GM23338 (cell line): ENCODE results near the gene METTL6.

Source experiments
- CREB1 ChIP-seq: fragments of 250-450 bp; sonication (Bioruptor Pico); IDR thresholded peaks from 2 replicates; pipeline ENCODE4 v1.5.0; 2020; ENCODE audit warnings: low read depth, mild to moderate bottlenecking, moderate library complexity
- EZH2 ChIP-seq: fragments of 200-600 bp; sonication (generic); IDR thresholded peaks from one replicate; pipeline ENCODE4 v1.8.0; 2017; ENCODE audit warnings: antibody characterized with exemption, mild to moderate bottlenecking, low read depth; ENCODE audit not compliant: unreplicated experiment
- EZH2phosphoT487 ChIP-seq: fragments of 200-600 bp; sonication (generic); IDR thresholded peaks from one replicate; pipeline ENCODE4 v1.8.1; 2018; ENCODE audit warnings: antibody characterized with exemption; ENCODE audit not compliant: unreplicated experiment
- JUNB ChIP-seq: IDR thresholded peaks from one replicate; pipeline ENCODE4 v1.6.1; 2016; ENCODE audit warnings: antibody characterized with exemption; ENCODE audit not compliant: unreplicated experiment
- NANOG ChIP-seq: IDR thresholded peaks from 2 replicates; pipeline ENCODE4 v1.6.1; 2016; ENCODE audit warnings: antibody characterized with exemption, borderline replicate concordance
- POLR2AphosphoS5 ChIP-seq: IDR thresholded peaks from 2 replicates; pipeline ENCODE4 v1.6.1; 2016; ENCODE audit warnings: antibody characterized with exemption, low read depth
- STAT1 ChIP-seq: IDR thresholded peaks from one replicate; pipeline ENCODE4 v1.6.1; 2016; ENCODE audit warnings: antibody characterized with exemption; ENCODE audit not compliant: unreplicated experiment
- ZNF114 ChIP-seq: fragments of 250-450 bp; sonication (Bioruptor Pico); IDR thresholded peaks from 2 replicates; pipeline ENCODE4 v1.5.0; 2020; ENCODE audit warnings: mild to moderate bottlenecking, moderate library complexity
- ZNF331 ChIP-seq: fragments of 250-450 bp; sonication (Bioruptor Pico); IDR thresholded peaks from 2 replicates; pipeline ENCODE4 v1.5.0; 2020; ENCODE audit warnings: low read depth, mild to moderate bottlenecking, moderate library complexity
- TF ChIP-seq, protein P1 (sequence below), 2 experiments: fragments of 200-600 bp in 1 of 2; sonication (generic) in 1 of 2; conservative IDR thresholded peaks; 2 replicates each; pipeline versions ENCODE4 v1.5.1 to v1.6.1; 2016 to 2017; ENCODE audit warnings: antibody characterized with exemption in 2 of 2, low read depth in 2 of 2, mild to moderate bottlenecking in 2 of 2, moderate library complexity in 1 of 2
- TF ChIP-seq, protein P2 (sequence below): IDR thresholded peaks from one replicate; pipeline ENCODE4 v1.6.1; 2018; ENCODE audit warnings: antibody characterized with exemption; ENCODE audit not compliant: unreplicated experiment
- TF ChIP-seq, protein P3 (sequence below): IDR thresholded peaks from 2 replicates; pipeline ENCODE4 v1.6.1; 2016; ENCODE audit warnings: antibody characterized with exemption

DNA sequence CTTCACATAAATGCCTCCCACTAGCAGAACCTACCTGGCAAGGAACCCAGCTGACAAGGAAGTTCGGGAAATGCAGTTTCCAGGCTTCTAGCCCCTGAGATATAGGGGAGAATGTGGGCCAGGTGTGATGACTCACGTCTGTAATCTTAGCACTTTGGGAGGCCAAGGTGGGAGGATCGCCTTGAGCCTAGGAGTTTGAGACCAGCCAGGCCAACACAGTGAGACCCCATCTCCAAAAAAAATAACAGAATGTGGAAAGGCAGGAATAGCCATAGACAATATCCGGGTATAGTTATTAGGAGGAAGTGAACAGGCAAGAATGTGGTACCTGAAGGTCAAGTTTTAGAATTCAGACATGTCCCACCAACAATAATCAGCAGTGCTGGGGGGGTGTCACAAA is 54.4 kb downstream of the METTL6 start:
- TF ChIP-seq, protein P1, sequence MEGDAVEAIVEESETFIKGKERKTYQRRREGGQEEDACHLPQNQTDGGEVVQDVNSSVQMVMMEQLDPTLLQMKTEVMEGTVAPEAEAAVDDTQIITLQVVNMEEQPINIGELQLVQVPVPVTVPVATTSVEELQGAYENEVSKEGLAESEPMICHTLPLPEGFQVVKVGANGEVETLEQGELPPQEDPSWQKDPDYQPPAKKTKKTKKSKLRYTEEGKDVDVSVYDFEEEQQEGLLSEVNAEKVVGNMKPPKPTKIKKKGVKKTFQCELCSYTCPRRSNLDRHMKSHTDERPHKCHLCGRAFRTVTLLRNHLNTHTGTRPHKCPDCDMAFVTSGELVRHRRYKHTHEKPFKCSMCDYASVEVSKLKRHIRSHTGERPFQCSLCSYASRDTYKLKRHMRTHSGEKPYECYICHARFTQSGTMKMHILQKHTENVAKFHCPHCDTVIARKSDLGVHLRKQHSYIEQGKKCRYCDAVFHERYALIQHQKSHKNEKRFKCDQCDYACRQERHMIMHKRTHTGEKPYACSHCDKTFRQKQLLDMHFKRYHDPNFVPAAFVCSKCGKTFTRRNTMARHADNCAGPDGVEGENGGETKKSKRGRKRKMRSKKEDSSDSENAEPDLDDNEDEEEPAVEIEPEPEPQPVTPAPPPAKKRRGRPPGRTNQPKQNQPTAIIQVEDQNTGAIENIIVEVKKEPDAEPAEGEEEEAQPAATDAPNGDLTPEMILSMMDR (conservative IDR thresholded peaks at IDR 0.05; ENCODE audit: low read depth in 2 of 2) = no peak
- no peak for TF ChIP-seq STAT1
- no peak for TF ChIP-seq NANOG
- no peak for TF ChIP-seq POLR2AphosphoS5
- TF ChIP-seq, protein P2, sequence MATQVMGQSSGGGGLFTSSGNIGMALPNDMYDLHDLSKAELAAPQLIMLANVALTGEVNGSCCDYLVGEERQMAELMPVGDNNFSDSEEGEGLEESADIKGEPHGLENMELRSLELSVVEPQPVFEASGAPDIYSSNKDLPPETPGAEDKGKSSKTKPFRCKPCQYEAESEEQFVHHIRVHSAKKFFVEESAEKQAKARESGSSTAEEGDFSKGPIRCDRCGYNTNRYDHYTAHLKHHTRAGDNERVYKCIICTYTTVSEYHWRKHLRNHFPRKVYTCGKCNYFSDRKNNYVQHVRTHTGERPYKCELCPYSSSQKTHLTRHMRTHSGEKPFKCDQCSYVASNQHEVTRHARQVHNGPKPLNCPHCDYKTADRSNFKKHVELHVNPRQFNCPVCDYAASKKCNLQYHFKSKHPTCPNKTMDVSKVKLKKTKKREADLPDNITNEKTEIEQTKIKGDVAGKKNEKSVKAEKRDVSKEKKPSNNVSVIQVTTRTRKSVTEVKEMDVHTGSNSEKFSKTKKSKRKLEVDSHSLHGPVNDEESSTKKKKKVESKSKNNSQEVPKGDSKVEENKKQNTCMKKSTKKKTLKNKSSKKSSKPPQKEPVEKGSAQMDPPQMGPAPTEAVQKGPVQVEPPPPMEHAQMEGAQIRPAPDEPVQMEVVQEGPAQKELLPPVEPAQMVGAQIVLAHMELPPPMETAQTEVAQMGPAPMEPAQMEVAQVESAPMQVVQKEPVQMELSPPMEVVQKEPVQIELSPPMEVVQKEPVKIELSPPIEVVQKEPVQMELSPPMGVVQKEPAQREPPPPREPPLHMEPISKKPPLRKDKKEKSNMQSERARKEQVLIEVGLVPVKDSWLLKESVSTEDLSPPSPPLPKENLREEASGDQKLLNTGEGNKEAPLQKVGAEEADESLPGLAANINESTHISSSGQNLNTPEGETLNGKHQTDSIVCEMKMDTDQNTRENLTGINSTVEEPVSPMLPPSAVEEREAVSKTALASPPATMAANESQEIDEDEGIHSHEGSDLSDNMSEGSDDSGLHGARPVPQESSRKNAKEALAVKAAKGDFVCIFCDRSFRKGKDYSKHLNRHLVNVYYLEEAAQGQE = no peak
- TF ChIP-seq EZH2 = no peak
- no peak for TF ChIP-seq ZNF114 (CRISPR knock-in tag)
- TF ChIP-seq JUNB = no peak
- no peak for TF ChIP-seq EZH2phosphoT487
- TF ChIP-seq, protein P3, sequence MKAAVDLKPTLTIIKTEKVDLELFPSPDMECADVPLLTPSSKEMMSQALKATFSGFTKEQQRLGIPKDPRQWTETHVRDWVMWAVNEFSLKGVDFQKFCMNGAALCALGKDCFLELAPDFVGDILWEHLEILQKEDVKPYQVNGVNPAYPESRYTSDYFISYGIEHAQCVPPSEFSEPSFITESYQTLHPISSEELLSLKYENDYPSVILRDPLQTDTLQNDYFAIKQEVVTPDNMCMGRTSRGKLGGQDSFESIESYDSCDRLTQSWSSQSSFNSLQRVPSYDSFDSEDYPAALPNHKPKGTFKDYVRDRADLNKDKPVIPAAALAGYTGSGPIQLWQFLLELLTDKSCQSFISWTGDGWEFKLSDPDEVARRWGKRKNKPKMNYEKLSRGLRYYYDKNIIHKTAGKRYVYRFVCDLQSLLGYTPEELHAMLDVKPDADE = no peak
- TF ChIP-seq CREB1 = no peak
- TF ChIP-seq ZNF331 = no peak
